ENCODE data around the gene PHLPP1.

PHLPP1 gene

GRCh38 chr18:62788876-62789275 is 73.5 kb downstream of the PHLPP1 start (continued):
- no peak for TF ChIP-seq ZNF24 (tag by site-specific recombination; IDR thresholded peaks at IDR 0.05)
- no peak for TF ChIP-seq ZFP3 (tag by site-specific recombination; IDR thresholded peaks at IDR 0.05; ENCODE audit: low read depth)
- no peak for TF ChIP-seq ZNF112 (tag by site-specific recombination; IDR thresholded peaks at IDR 0.05)
- no peak for TF ChIP-seq ZNF76 (tag by site-specific recombination; IDR thresholded peaks at IDR 0.05; ENCODE audit: borderline replicate concordance, low read depth)
- TF ChIP-seq ZNF664 (tag by site-specific recombination; IDR thresholded peaks at IDR 0.05), result 0 out of 2 replicates have a peak, but pooled peaks have one; percentile 49
- TF ChIP-seq ZNF670 (tag by site-specific recombination; IDR thresholded peaks at IDR 0.05; ENCODE audit: low read depth), result no peak
- no peak for TF ChIP-seq ZNF785 (tag by site-specific recombination; IDR thresholded peaks at IDR 0.05)
- TF ChIP-seq MEIS1 (CRISPR knock-in tag; IDR thresholded peaks at IDR 0.05; ENCODE audit: borderline replicate concordance), result no peak
- peak; percentile 80 for TF ChIP-seq TSHZ1 (tag by site-specific recombination; IDR thresholded peaks at IDR 0.05; ENCODE audit: borderline replicate concordance)
- no peak for TF ChIP-seq ZBTB11 (tag by site-specific recombination; conservative IDR thresholded peaks at IDR 0.05; ENCODE audit: low read depth)
- TF ChIP-seq ZNF354C (tag by site-specific recombination; IDR thresholded peaks at IDR 0.05; ENCODE audit: borderline replicate concordance, low read depth), result no peak
- no peak for TF ChIP-seq ZSCAN18 (tag by site-specific recombination; IDR thresholded peaks at IDR 0.05)
- TF ChIP-seq HOXC10 (CRISPR knock-in tag; IDR thresholded peaks at IDR 0.05), result no peak
- TF ChIP-seq ZNF830 (tag by site-specific recombination; IDR thresholded peaks at IDR 0.05; ENCODE audit: low read depth), result no peak
- no peak for TF ChIP-seq ZNF423 (tag by site-specific recombination; IDR thresholded peaks at IDR 0.05)
- TF ChIP-seq ZNF521 (tag by site-specific recombination; IDR thresholded peaks at IDR 0.05), result no peak
- TF ChIP-seq ZNF16 (tag by site-specific recombination; IDR thresholded peaks at IDR 0.05; ENCODE audit: low read depth), result no peak
- TF ChIP-seq ZNF416 (tag by site-specific recombination; IDR thresholded peaks at IDR 0.05), result no peak
- TF ChIP-seq HOXA7 (CRISPR knock-in tag; IDR thresholded peaks at IDR 0.05; ENCODE audit: borderline replicate concordance), result no peak
- TF ChIP-seq ZNF548 (tag by site-specific recombination; IDR thresholded peaks at IDR 0.05), result no peak
- TF ChIP-seq ZNF398 (tag by site-specific recombination; IDR thresholded peaks at IDR 0.05), result no peak; the same call in 1 of the 2 replicates
- TF ChIP-seq ZBTB44 (tag by site-specific recombination; IDR thresholded peaks at IDR 0.05), result no peak
- TF ChIP-seq ZNF2 (tag by site-specific recombination; IDR thresholded peaks at IDR 0.05), result 0 out of 2 replicates have a peak, but pooled peaks have one; percentile 43
- no peak for TF ChIP-seq ZNF10 (tag by site-specific recombination; IDR thresholded peaks at IDR 0.05)
- no peak for TF ChIP-seq ZFP69B (tag by site-specific recombination; IDR thresholded peaks at IDR 0.05)
- no peak for TF ChIP-seq ZNF626 (tag by site-specific recombination; IDR thresholded peaks at IDR 0.05)
- TF ChIP-seq ZNF561 (tag by site-specific recombination; IDR thresholded peaks at IDR 0.05; ENCODE audit: borderline replicate concordance), result no peak
- TF ChIP-seq ZBTB1 (tag by site-specific recombination; IDR thresholded peaks at IDR 0.05), result no peak
- TF ChIP-seq ZNF529 (tag by site-specific recombination; IDR thresholded peaks at IDR 0.05; ENCODE audit: insufficient replicate concordance), result no peak
